SK-N-SH treated with all-trans-retinoic acid at 6 μM for 48 hours (cell line): ENCODE measurements around the gene ABCB10.

ENCODE experiments used
- ATAC-seq: fragments of 200-7000 bp; cut with Tn5 transposase; 3 replicates; pipeline ENCODE4 v1.9.1; 2020; ENCODE audit warnings: mild to moderate bottlenecking, moderate library complexity
- ARNTL ChIP-seq: fragments of 450-650 bp; formaldehyde crosslinking; IDR thresholded peaks from 2 replicates; pipeline ENCODE4 v1.5.0; 2020; ENCODE audit warnings: low read depth, mild to moderate bottlenecking, moderate library complexity, borderline replicate concordance
- CSDC2 ChIP-seq: fragments of 250-450 bp; sonication (Bioruptor Pico); IDR thresholded peaks from 2 replicates; pipeline ENCODE4 v1.5.0; 2020; ENCODE audit warnings: mild to moderate bottlenecking, moderate library complexity
- ESRRG ChIP-seq: fragments of 250-450 bp; sonication (Bioruptor Pico); IDR thresholded peaks from 2 replicates; pipeline ENCODE4 v1.6.1; 2021; ENCODE audit warnings: mild to moderate bottlenecking
- GLIS3 ChIP-seq: fragments of 250-450 bp; sonication (Bioruptor Pico); IDR thresholded peaks from 2 replicates; pipeline ENCODE4 v1.5.0; 2020; ENCODE audit warnings: mild to moderate bottlenecking, moderate library complexity
- ISL1 ChIP-seq: fragments of 250-450 bp; sonication (Bioruptor Pico); IDR thresholded peaks from 2 replicates; pipeline ENCODE4 v2.1.2; 2022; ENCODE audit warnings: mild to moderate bottlenecking, moderate library complexity
- OSR1 ChIP-seq: fragments of 250-450 bp; sonication (Bioruptor Pico); IDR thresholded peaks from 2 replicates; pipeline ENCODE4 v1.8.0; 2022; ENCODE audit warnings: moderate library complexity, mild to moderate bottlenecking, inconsistent platforms
- PPARA ChIP-seq: fragments of 250-450 bp; sonication (Bioruptor Pico); IDR thresholded peaks from 2 replicates; pipeline ENCODE4 v1.5.0; 2020; ENCODE audit warnings: mild to moderate bottlenecking, borderline replicate concordance
- RARB ChIP-seq: fragments of 250-450 bp; sonication (Bioruptor Pico); IDR thresholded peaks from 2 replicates; pipeline ENCODE4 v1.8.0; 2021; ENCODE audit warnings: mild to moderate bottlenecking, moderate library complexity
- TCF4 ChIP-seq: fragments of 250-450 bp; sonication (Bioruptor Pico); IDR thresholded peaks from 2 replicates; pipeline ENCODE4 v1.8.0; 2021; ENCODE audit warnings: mild to moderate bottlenecking, moderate library complexity, borderline replicate concordance
- TOX ChIP-seq: fragments of 250-450 bp; sonication (Bioruptor Pico); IDR thresholded peaks from 2 replicates; pipeline ENCODE4 v1.8.0; 2021; ENCODE audit warnings: mild to moderate bottlenecking, moderate library complexity, borderline replicate concordance
- ZFP30 ChIP-seq: fragments of 450-650 bp; formaldehyde crosslinking; IDR thresholded peaks from 2 replicates; pipeline ENCODE4 v1.5.0; 2022; ENCODE audit warnings: mild to moderate bottlenecking, moderate library complexity
- ZNF565 ChIP-seq: fragments of 450-650 bp; formaldehyde crosslinking; conservative IDR thresholded peaks from 2 replicates; pipeline ENCODE4 v1.5.0; 2020; ENCODE audit warnings: low read depth, mild to moderate bottlenecking, moderate library complexity
- ZNF70 ChIP-seq: fragments of 450-650 bp; formaldehyde crosslinking; IDR thresholded peaks from 2 replicates; pipeline ENCODE4 v1.5.0; 2020; ENCODE audit warnings: mild to moderate bottlenecking, moderate library complexity
- TF ChIP-seq, protein P1 (sequence below): fragments of 250-450 bp; sonication (Bioruptor Pico); IDR thresholded peaks from 2 replicates; pipeline ENCODE4 v1.5.1; 2020; ENCODE audit warnings: low read depth, mild to moderate bottlenecking, moderate library complexity
- TF ChIP-seq, protein P2 (sequence below): fragments of 250-450 bp; sonication (Bioruptor Pico); IDR thresholded peaks from 2 replicates; pipeline ENCODE4 v1.5.1; 2021; ENCODE audit warnings: mild to moderate bottlenecking, moderate library complexity
- TF ChIP-seq, protein P3 (sequence below): fragments of 250-450 bp; sonication (Bioruptor Pico); IDR thresholded peaks from 2 replicates; pipeline ENCODE4 v1.8.0; 2020; ENCODE audit warnings: mild to moderate bottlenecking, moderate library complexity, borderline replicate concordance
- TF ChIP-seq, protein P4 (sequence below): fragments of 250-450 bp; sonication (Bioruptor Pico); IDR thresholded peaks from 2 replicates; pipeline ENCODE4 v1.5.0; 2020; ENCODE audit warnings: mild to moderate bottlenecking, moderate library complexity
- TF ChIP-seq, protein P5 (sequence below): fragments of 250-450 bp; sonication (Bioruptor Pico); IDR thresholded peaks from 2 replicates; pipeline ENCODE4 v1.8.0; 2021; ENCODE audit warnings: low read depth, mild to moderate bottlenecking, moderate library complexity, borderline replicate concordance

ABCB10 gene

DNA sequence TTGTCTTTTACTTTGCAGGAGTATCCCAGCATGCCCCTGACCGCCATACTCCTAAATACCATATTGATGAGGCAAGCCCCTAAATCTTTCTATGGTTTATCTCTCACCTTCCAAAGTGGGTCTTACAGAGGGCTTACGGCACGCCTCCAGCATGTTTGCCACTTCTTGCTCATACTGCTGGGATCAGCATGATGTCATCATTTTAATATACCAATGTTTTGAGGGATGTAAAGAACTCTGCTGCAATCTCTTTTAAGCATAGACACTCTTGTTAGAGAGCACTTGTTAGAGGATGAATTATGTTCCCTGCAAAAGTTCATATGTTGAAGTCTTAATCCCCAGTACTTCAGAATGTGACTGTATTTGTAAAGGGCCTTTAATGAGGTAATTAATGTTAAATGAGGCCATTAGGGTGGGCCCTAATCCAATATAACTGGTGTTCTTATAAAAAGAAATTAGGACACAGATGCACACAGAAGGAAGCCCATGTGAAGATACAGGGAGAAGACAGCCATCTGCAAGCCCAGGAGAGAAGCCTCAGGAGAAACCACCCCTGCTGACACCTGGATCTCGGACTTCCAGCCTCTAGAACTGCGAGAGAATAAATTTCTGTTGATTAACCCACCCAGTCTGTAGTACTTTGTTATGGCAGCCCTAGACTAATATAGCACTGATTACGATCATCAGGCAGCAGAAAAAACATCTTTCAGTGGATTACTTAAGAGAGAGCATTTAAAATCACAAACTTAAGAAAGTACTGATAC is 16.4 kb upstream of the ABCB10 start:
- TF ChIP-seq ARNTL (CRISPR knock-in tag) (no peak), TOX (CRISPR knock-in tag) (no peak), CSDC2 (CRISPR knock-in tag) (no peak), ZFP30 (CRISPR knock-in tag) (no peak), PPARA (CRISPR knock-in tag) (no peak), OSR1 (CRISPR knock-in tag) (no peak), ZNF70 (no peak), TCF4 (CRISPR knock-in tag) (no peak), RARB (CRISPR knock-in tag) (no peak), GLIS3 (CRISPR knock-in tag) (no peak), ZNF565 (CRISPR knock-in tag) (no peak), ESRRG (CRISPR knock-in tag) (no peak)
- TF ChIP-seq, protein P1, sequence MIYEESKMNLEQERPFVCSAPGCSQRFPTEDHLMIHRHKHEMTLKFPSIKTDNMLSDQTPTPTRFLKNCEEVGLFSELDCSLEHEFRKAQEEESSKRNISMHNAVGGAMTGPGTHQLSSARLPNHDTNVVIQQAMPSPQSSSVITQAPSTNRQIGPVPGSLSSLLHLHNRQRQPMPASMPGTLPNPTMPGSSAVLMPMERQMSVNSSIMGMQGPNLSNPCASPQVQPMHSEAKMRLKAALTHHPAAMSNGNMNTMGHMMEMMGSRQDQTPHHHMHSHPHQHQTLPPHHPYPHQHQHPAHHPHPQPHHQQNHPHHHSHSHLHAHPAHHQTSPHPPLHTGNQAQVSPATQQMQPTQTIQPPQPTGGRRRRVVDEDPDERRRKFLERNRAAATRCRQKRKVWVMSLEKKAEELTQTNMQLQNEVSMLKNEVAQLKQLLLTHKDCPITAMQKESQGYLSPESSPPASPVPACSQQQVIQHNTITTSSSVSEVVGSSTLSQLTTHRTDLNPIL (CRISPR knock-in tag), result no peak
- TF ChIP-seq, protein P2, sequence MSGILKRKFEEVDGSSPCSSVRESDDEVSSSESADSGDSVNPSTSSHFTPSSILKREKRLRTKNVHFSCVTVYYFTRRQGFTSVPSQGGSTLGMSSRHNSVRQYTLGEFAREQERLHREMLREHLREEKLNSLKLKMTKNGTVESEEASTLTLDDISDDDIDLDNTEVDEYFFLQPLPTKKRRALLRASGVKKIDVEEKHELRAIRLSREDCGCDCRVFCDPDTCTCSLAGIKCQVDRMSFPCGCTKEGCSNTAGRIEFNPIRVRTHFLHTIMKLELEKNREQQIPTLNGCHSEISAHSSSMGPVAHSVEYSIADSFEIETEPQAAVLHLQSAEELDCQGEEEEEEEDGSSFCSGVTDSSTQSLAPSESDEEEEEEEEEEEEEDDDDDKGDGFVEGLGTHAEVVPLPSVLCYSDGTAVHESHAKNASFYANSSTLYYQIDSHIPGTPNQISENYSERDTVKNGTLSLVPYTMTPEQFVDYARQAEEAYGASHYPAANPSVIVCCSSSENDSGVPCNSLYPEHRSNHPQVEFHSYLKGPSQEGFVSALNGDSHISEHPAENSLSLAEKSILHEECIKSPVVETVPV (CRISPR knock-in tag), result no peak
- TF ChIP-seq, protein P3, sequence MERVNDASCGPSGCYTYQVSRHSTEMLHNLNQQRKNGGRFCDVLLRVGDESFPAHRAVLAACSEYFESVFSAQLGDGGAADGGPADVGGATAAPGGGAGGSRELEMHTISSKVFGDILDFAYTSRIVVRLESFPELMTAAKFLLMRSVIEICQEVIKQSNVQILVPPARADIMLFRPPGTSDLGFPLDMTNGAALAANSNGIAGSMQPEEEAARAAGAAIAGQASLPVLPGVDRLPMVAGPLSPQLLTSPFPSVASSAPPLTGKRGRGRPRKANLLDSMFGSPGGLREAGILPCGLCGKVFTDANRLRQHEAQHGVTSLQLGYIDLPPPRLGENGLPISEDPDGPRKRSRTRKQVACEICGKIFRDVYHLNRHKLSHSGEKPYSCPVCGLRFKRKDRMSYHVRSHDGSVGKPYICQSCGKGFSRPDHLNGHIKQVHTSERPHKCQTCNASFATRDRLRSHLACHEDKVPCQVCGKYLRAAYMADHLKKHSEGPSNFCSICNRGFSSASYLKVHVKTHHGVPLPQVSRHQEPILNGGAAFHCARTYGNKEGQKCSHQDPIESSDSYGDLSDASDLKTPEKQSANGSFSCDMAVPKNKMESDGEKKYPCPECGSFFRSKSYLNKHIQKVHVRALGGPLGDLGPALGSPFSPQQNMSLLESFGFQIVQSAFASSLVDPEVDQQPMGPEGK, result no peak
- TF ChIP-seq, protein P4, sequence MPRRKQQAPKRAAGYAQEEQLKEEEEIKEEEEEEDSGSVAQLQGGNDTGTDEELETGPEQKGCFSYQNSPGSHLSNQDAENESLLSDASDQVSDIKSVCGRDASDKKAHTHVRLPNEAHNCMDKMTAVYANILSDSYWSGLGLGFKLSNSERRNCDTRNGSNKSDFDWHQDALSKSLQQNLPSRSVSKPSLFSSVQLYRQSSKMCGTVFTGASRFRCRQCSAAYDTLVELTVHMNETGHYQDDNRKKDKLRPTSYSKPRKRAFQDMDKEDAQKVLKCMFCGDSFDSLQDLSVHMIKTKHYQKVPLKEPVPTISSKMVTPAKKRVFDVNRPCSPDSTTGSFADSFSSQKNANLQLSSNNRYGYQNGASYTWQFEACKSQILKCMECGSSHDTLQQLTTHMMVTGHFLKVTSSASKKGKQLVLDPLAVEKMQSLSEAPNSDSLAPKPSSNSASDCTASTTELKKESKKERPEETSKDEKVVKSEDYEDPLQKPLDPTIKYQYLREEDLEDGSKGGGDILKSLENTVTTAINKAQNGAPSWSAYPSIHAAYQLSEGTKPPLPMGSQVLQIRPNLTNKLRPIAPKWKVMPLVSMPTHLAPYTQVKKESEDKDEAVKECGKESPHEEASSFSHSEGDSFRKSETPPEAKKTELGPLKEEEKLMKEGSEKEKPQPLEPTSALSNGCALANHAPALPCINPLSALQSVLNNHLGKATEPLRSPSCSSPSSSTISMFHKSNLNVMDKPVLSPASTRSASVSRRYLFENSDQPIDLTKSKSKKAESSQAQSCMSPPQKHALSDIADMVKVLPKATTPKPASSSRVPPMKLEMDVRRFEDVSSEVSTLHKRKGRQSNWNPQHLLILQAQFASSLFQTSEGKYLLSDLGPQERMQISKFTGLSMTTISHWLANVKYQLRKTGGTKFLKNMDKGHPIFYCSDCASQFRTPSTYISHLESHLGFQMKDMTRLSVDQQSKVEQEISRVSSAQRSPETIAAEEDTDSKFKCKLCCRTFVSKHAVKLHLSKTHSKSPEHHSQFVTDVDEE, result no peak
- TF ChIP-seq, protein P5, sequence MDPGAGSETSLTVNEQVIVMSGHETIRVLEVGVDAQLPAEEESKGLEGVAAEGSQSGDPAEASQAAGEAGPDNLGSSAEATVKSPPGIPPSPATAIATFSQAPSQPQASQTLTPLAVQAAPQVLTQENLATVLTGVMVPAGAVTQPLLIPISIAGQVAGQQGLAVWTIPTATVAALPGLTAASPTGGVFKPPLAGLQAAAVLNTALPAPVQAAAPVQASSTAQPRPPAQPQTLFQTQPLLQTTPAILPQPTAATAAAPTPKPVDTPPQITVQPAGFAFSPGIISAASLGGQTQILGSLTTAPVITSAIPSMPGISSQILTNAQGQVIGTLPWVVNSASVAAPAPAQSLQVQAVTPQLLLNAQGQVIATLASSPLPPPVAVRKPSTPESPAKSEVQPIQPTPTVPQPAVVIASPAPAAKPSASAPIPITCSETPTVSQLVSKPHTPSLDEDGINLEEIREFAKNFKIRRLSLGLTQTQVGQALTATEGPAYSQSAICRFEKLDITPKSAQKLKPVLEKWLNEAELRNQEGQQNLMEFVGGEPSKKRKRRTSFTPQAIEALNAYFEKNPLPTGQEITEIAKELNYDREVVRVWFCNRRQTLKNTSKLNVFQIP (CRISPR knock-in tag), result no peak
- no peak for ATAC-seq

DNA sequence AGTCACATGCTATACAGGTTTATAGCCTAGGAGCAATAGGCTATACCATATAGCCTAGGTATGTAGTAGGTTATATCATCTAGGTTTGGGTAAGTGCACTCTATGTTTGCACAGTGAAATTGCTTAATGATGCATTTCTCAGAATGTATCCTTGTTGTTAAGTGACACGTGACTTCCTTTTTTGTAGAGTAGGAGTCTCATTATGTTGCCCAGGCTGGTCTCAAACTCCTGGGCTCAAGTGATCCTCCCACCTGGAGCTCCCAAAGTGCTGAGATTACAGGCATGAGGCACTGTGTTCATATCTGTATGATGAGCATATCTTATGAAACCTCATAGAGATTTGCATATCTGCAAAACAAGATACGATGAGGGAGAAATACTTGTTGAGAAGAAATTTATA is 13.8 kb upstream of the ABCB10 start:
- no peak for ATAC-seq
- TF ChIP-seq, protein P3, result no peak
- no peak for TF ChIP-seq ISL1 (CRISPR knock-in tag)
- TF ChIP-seq, all 23 proteins: peak for 0
